Right lobe of liver (tissue), 6 donors: ENCODE data around the gene PI16. TPM values are rescaled to one million over a fixed set of nuclear protein-coding genes. Genes with fewer than 3 reads are reported as not detected.

Experiments used
- ATAC-seq, 4 donors: fragments of 200-7000 bp; cut with Tn5 transposase; one replicate each; pipeline ENCODE4 v1.9.1; 2020; ENCODE audit warnings: mild to moderate bottlenecking in 4 of 4, moderate library complexity in 4 of 4
- DNase-seq, 3 donors: peaks; one replicate each; pipeline ENCODE4 v3.0.0-alpha.2; 2020
- H3K27ac ChIP-seq, 3 donors: fragments of 200-600 bp; one replicate each; pipeline ENCODE4 v1.8.0; 2022
- H3K27me3 ChIP-seq, 2 donors: fragments of 200-600 bp; one replicate each; pipeline ENCODE4 v1.8.0; 2022
- H3K36me3 ChIP-seq, 4 donors: fragments of 200-600 bp; sonication (generic) in 1 of 4; one replicate each; pipeline versions ENCODE4 v1.5.1 to v1.8.0; 2017 to 2022; ENCODE audit warnings: control low read depth in 1 of 4
- H3K4me1 ChIP-seq, 4 donors: fragments of 200-600 bp; sonication (generic) in 1 of 4; one replicate each; pipeline versions ENCODE4 v1.5.1 to v1.8.0; 2017 to 2022; ENCODE audit warnings: control low read depth in 1 of 4
- H3K4me3 ChIP-seq, 3 donors: fragments of 200-600 bp; one replicate each; pipeline ENCODE4 v1.8.0; 2022
- H3K9me3 ChIP-seq, 4 donors: fragments of 200-600 bp; sonication (generic) in 1 of 4; one replicate each; pipeline versions ENCODE4 v1.5.1 to v1.8.0; 2017 to 2022; ENCODE audit warnings: control low read depth in 1 of 4
- POLR2A ChIP-seq: fragments of 450-650 bp; IDR thresholded peaks from one replicate; pipeline ENCODE4 v1.6.1; 2017; ENCODE audit warnings: antibody characterized with exemption, mild to moderate bottlenecking
- WGBS: methylation state at CpG from one replicate; pipeline ENCODE4 v1.1.6; 2018; ENCODE audit warnings: low coverage, low lambda C conversion rate; ENCODE audit not compliant: insufficient coverage; ENCODE audit errors: missing lambda C conversion rate; 5-methylcytosine and 5-hydroxymethylcytosine counted together
- intact Hi-C, 2 donors: fragments of 100-400 bp; cut with DNase I; formaldehyde crosslinking; loops; one replicate each; pipeline versions ENCODE4 v1.11.2 to v1.14.1; 2022
- total RNA-seq, 6 experiments: library from RNA; depleted of rRNA in 2 of 6; stranded (reverse); fragments of >200 nt in 2 of 6; fragmentation: NEBNext Ultra II Directional in 3 of 6; extraction: Animal tissue kit (Norgen Biotek cat#: 25700) in 3 of 6; gene quantifications; one replicate each; pipeline versions ENCODE4 v1.1.0 to v1.2.4, GENCODE V29; 2016 to 2023
- TF ChIP-seq, protein P1 (sequence below), 4 donors: fragments of 200-600 bp in 3 of 4; fragments of 450-650 bp in 1 of 4; IDR thresholded peaks; one replicate each; pipeline versions ENCODE4 v1.5.1 to v1.8.0; 2016 to 2022; ENCODE audit warnings: antibody characterized with exemption in 4 of 4, mild to moderate bottlenecking in 2 of 4
- donor health status: DM: no; HTN: yes; CAD: no.
- donor health status: DM: no; HTN: no; CAD: no.
- donor health status: DM: no; HTN: no; CAD: no.
- donor health status: DM: no; HTN: yes; CAD: no.
- donor health status: DM: no; HTN: yes; CAD: no.

The PI16 gene
- total RNA-seq, 6 experiments from 2014 or later: 0.11 to 0.42 TPM; not detected in 4

DNA sequence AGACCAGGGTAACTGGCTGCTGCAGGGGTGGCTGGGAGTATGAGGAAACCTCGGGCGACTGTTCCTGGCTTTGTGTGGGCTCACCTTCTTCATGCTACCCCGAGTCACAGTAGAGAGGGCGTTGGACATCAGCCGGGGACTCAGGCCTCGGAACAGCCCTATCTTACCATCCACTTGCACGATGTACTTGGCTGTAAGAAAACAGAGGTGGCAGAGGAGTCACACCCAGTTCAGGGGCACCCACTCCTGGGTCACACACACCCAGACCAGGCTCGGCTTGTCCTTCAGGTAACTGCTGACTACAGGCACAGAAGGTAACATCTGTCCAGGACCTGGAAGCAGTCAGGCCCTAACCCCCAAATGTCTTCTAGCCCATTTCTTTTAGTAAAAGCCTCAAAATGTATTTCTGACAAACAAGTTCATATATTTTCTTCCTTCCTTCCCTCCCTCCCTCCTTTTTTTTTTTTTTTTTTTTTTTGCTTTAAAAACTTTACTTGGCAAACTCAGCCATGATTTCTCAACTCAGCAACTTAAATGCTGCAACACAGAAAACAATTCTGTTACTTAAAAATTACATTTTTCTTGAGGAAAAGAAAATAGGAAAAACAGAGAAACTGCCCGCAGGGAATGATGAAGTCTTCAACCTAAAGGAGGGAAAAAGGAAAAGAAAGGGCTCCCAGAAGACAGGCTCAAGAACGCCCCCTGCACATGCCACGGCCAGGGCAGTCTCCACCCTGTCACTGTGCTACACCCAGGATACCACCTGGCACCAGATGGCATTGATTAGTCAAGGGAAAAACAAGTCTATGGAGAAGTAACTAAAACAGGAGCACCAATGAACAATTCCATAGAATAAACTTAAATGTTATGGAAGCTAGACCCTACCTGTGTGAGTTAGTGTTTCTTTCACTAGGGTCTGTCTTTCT, 24.1 kb downstream of the PI16 start:
- Histone ChIP-seq H3K27ac (no peak overlapping the region), H3K9me3 (no peaks in the 10 kb centered on the region), H3K4me3 (no peak overlapping the region), H3K4me1 (peaks cover 0 to 6% (median 0%) of the 10 kb centered on the region in 4 donors), H3K27me3 (no peaks in the 10 kb centered on the region), H3K36me3 (peaks cover 9 to 52% (median 26%) of the 10 kb centered on the region in 4 donors)
- WGBS: 91% methylated on average over 3 of the region's 11 CpGs
- intact Hi-C loops: loop anchor here (10.0 kb wide), 1 partner anchor 84 kb away; no protein-coding TSS in a partner anchor
- TF ChIP-seq POLR2A: no peak
- TF ChIP-seq, protein P1, sequence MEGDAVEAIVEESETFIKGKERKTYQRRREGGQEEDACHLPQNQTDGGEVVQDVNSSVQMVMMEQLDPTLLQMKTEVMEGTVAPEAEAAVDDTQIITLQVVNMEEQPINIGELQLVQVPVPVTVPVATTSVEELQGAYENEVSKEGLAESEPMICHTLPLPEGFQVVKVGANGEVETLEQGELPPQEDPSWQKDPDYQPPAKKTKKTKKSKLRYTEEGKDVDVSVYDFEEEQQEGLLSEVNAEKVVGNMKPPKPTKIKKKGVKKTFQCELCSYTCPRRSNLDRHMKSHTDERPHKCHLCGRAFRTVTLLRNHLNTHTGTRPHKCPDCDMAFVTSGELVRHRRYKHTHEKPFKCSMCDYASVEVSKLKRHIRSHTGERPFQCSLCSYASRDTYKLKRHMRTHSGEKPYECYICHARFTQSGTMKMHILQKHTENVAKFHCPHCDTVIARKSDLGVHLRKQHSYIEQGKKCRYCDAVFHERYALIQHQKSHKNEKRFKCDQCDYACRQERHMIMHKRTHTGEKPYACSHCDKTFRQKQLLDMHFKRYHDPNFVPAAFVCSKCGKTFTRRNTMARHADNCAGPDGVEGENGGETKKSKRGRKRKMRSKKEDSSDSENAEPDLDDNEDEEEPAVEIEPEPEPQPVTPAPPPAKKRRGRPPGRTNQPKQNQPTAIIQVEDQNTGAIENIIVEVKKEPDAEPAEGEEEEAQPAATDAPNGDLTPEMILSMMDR (IDR thresholded peaks at IDR 0.05): no peak
- DNase-seq: peak in 1 of 3 donors; percentile 43
- no peak for ATAC-seq

DNA sequence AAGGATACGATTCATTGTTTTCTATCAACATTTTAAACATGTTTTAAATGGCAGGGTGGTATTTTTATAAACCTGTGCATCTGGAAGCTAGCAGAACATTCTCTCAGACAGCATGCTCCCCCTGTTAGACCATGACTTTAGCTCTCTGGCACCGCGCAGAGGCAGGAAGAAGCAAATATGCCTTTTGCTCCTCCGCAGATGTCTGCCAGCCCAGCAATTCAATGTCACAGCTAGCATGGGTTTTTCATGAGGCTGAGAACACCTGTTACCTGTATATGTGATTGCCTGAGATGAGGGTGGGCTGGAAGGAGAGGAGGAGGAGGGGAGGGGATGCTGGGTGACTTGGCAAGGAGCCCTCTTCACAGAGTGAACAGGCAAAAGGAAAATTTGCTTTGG, 24.8 kb downstream of the PI16 start:
- WGBS: 22% methylated on average over 4 of the region's 4 CpGs
- no peak overlapping the region for H3K27ac ChIP-seq
- intact Hi-C loops: loop anchor here (10.0 kb wide), 1 partner anchor 85 kb away; no protein-coding TSS in a partner anchor
- ATAC-seq (peak; percentile 65 to 86 (median 76)), DNase-seq (peak in 2 of 3 donors; percentile 49 to 54)
- TF ChIP-seq, protein P1 (IDR thresholded peaks at IDR 0.05): peak; percentile 44 to 60 (median 48)
- no peak for TF ChIP-seq POLR2A
- no peak overlapping the region for H3K4me3 ChIP-seq
- peaks cover 0 to 12% (median 2%) of the 10 kb centered on the region in 4 donors for H3K4me1 ChIP-seq
- no peaks in the 10 kb centered on the region for H3K9me3 ChIP-seq
- H3K36me3 ChIP-seq: peaks cover 9 to 46% (median 22%) of the 10 kb centered on the region in 4 donors
- H3K27me3 ChIP-seq: no peaks in the 10 kb centered on the region

DNA sequence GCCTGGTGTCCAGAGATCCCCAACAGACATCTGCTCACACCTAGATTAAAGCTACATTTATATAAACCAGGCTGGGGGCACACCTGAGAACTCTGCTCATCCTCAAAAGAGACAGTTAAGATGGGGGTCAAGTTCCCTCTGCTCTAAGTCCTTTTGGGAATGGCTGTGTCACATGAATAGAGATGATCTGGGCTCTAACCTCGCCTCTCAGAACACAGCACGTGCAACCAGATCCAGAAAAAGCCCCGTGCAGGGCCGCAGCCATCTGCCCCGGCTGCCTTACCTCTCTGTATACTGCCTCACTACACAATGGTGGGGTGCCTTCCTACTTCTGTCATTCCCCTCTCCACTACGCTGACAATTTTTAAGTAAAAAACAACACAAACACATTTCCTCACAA, 25.6 kb downstream of the PI16 start:
- intact Hi-C loops: no loop called here

DNA sequence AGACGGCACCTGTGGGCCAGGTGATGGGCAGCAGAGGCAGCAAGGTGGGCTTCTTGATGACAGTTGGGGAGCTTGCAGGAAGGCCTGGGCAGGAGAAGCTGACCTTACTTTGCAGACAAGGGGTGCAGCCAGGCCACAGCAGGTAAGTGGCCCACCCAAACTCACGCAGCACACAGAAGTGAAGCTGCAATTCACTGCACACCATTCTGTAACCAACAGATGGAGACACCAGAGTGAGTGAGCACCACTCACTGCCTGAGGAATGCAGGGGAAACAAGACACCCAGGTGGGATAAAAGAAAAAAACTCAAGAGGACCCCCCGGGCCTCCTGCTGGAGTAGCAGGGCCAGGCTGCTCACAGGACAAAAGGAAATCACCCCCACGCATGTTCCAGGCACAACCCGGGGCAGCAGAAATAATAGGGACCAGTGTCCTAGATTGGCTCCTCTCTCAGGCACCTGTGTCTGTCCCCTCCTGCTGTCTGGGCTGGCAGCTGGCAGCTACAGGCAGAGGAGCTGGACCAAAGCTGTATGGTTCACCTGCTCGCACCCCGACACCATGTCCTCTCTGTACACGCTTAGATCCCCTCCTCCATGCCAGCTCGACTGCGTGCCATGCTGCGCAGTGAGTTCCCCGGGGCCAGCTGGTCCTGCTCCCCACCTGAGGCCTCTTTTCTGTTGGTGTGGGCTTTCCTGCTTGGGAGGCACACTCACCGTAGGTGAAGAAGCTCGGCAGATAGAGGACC, 26.5 kb downstream of the PI16 start:
- intact Hi-C loops: no loop called here
- 54% methylated on average over 3 of the region's 14 CpGs for WGBS
- no peak overlapping the region for H3K4me3 ChIP-seq
- no peak for ATAC-seq
- no peaks in the 10 kb centered on the region for H3K9me3 ChIP-seq
- peaks cover 5 to 29% (median 12%) of the 10 kb centered on the region in 4 donors for H3K36me3 ChIP-seq
- H3K27me3 ChIP-seq: no peaks in the 10 kb centered on the region
- no peak overlapping the region for H3K27ac ChIP-seq
- TF ChIP-seq, protein P1 (IDR thresholded peaks at IDR 0.05): no peak
- TF ChIP-seq POLR2A: no peak
- DNase-seq: no peak
- H3K4me1 ChIP-seq: peaks cover 0 to 16% (median 3%) of the 10 kb centered on the region in 4 donors

More for the DNA sequence above, 25.6 kb downstream of the PI16 start:
- ATAC-seq (no peak), DNase-seq (no peak)
- H3K4me3 ChIP-seq: no peak overlapping the region
- 63% methylated on average over 2 of the region's 6 CpGs for WGBS
- H3K36me3 ChIP-seq: peaks cover 5 to 38% (median 18%) of the 10 kb centered on the region in 4 donors
- H3K27ac ChIP-seq: no peak overlapping the region
- no peaks in the 10 kb centered on the region for H3K27me3 ChIP-seq
- no peaks in the 10 kb centered on the region for H3K9me3 ChIP-seq
- TF ChIP-seq POLR2A: no peak
- TF ChIP-seq, protein P1 (IDR thresholded peaks at IDR 0.05): no peak
- peaks cover 0 to 16% (median 3%) of the 10 kb centered on the region in 4 donors for H3K4me1 ChIP-seq
